CD4-positive, alpha-beta T cell treated with Interferon alpha-2 for 1 hour (primary cell): ENCODE measurements around the gene VAT1L.

Experiments used
- DNase-seq, 2 donors: peaks; one replicate each; pipeline ENCODE4 v3.0.0-alpha.2; 2020 to 2022

Gene VAT1L, protein sequence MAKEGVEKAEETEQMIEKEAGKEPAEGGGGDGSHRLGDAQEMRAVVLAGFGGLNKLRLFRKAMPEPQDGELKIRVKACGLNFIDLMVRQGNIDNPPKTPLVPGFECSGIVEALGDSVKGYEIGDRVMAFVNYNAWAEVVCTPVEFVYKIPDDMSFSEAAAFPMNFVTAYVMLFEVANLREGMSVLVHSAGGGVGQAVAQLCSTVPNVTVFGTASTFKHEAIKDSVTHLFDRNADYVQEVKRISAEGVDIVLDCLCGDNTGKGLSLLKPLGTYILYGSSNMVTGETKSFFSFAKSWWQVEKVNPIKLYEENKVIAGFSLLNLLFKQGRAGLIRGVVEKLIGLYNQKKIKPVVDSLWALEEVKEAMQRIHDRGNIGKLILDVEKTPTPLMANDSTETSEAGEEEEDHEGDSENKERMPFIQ

DNA sequence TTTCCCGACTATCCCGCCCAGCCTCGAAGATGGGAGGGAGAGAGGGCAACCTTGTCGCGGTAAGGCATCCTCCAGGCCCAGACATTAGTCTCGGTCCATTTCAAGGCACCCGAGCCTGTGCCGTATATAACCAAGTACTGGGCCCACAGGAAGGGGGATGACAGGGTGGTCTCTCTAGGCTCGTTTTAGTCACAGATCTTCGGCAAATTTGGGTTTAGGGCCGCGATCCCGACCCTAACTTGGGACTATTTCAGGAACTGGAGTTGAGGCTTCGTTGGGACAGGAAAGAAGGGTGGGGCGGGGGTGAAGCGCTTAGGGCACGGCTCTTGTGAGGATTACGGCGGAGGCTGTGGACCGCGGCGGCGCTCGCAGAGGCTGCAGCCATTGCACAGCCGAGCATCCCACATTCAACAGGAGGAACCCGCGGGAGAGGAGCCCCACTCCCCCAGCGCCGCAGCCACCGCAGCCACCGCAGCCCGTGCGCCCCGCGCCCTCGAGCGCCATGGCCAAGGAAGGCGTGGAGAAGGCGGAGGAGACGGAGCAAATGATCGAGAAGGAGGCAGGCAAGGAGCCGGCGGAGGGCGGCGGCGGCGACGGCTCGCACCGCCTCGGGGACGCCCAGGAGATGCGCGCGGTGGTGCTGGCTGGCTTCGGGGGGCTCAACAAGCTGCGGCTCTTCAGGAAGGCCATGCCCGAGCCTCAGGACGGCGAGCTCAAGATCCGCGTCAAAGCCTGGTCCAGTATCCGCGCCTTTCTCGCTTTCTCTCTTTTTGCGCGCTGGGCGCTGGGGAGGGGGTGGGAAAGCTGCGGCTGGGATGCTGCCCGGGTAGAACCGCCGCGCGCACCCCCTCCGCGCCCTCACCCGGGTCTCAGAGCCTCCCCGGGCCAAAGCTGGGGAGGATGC, at the start of gene VAT1L:
Gene VAT1L (plus strand): TSS at position 384 of the 904 bp plus-strand sequence. CDS start 119 bp downstream, at position 503.
- no peak for DNase-seq

DNA sequence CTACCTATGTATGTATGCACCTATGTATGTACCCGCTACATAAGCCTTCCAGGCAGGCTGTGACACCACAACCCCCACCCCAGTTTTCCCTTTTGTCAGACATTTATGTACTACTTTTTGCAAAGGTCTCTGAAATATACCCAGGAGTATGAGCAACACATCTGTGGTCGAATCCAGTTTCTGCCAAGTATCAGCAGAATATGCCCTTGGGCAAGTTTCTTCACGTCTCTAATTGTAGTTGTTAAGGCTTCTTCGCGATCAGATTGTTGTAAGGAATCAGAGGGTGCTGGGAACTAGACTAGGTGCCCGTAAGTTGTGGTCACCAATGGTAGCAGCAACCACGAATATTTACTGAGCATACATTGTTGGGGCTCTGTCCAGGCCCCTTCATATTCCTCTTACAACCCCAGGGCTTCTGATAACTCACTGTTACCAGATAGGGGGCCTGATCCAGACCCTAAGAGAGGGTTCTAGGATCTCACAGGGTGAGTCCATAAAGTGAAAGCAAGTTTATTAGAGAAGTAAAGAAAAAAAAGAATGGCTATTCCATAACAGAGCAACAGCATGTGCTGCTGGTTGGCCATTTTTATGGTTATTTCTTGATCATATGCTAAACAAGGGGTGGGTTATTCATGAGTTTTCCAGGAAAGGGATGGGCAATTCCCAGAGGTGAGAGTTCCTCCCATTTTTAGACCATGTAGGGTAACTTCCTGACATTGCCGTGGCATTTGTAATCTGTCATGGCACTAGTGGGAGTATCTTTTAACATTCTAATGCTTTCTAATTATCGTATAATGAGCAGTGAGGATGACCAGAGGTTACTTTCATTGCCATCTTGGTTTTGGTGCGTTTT, 49.4 kb upstream of the VAT1L start:
- DNase-seq: no peak

DNA sequence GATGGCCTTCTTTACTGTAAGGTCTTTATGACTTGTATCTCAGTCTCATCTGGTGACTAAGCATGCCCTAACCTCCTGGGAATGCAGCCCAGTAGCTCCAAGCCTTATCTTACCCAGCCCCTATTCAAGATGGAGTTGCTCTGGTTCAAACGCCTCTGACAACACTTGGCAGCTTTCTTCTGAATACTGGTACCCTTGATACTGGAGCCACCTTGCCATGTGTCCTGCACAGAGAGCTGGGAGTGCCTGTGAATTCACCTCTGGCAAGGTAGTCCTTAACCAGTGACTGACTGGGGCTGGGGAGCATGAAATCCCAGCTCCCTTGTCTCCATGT, 48.8 kb upstream of the VAT1L start:
- DNase-seq: no peak

DNA sequence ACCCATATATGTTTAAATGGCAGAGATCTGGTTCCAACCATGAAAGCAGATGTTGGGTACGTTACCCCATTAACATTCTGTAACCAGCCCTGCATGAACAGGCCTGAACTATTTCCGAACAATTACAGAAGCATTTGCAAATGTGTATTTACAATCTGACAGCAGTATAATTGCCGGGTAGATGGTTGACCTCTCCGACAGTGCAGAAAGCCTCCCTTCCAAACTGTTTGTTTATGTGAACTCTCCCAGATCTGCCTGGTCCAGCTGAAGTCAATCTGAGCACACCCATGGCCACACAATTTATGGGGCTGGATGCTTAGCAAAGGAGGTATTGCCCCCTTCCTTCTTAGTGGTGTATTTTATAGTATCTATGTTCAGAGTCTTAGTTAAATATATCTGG, 44.2 kb upstream of the VAT1L start:
- no peak for DNase-seq

DNA sequence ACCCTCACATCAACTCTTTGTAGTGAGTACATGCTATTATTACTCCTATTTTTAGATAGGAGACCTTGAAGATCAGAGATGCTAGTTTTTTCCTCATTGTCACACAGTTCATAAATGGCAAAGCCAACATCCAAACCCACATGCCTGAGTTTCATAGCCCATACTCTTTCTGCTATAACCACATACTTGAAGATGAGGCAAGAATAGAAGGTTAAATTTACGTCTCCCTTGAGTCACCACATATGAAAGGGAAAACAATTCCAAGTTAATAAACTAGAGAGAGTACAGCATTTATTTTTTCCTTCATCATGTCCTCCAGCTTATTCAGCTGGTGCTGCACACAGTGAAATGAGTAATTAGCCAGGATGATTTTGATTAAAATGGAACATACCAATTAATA, 42.4 kb upstream of the VAT1L start:
- DNase-seq: no peak

DNA sequence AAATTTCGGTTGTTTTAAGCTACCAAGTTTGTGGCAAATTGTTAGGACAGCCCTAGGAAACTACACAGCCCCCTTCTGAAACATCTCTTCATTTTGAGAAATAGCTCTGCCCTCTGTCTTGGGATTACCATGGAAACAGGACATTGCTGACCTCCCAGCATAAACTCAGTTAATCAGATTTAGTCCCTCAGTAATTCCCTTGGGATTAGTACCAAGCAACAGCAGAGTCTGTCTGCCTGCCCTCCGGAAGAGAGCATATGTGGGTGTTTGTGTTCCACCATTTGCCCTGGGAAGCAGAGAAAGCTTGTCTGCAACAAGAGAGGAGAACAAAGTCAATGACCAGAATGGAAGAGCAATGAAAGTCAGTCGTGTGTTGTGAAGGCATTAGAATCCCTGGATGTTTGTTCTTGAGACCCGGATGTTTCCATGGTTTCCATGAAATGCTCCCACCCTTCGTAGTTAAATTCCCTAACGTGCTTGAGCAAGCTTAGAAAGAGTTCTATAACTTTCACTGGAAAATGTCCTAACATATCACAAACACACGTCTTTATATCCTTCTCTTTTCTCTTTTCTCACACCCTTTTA, 39.9 kb upstream of the VAT1L start:
- DNase-seq: no peak

DNA sequence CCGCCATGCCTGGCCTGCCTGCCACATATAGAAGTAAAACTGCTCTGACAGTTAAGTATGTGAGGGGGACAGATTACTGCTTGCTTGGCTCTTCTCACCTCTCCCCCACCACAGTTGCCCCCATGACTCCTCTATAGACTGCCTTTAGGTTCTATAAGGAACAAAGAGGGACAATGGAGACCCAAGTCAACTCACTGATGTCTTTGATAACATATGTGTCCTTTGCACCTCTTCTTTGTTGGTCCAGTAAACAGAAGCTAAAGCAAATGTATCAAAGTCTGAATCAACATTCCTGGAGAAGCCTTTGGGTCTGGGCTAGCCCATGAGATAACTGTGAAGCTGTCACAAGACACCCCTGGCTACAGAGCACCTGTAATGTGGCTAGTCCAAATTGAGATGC, 38.9 kb upstream of the VAT1L start:
- DNase-seq: no peak

DNA sequence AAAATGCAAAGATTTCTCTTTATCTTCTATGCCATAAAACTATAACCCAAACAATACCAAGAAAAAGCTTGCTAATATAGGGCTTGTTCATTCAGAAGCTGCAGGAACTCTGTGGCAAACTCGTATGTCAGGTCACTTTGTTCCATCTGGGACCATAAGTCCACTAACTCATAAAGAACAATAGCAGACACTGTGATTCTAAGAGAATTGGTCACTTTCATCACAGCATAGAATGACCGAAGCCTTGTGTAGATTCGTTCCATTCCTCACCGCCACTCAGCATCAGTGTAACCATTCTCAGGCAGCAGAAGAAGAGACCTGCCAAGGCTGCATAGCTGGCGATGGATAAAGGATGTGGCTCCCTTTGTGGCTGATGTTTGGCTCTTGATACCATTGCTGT, 30.3 kb upstream of the VAT1L start:
- no peak for DNase-seq

DNA sequence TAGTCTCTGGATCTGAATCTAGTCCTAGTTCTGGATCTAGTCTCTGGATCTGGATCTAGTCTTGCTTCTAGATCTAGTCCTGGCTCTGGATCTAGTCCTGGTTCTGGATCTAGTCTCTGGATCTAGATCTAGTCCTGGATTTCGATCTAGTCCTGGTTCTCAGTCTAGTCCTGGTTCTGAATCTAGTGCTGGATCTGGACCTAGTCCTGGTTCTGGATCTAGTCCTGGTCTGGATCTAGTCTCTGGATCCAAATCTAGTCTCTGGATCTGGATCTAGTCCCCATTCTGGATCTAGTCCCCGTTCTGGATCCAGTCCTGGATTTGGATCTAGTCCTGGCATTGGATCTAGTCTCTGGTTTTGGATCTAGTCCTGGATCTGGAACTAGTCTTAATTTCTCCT, 29.9 kb upstream of the VAT1L start:
- no peak for DNase-seq

DNA sequence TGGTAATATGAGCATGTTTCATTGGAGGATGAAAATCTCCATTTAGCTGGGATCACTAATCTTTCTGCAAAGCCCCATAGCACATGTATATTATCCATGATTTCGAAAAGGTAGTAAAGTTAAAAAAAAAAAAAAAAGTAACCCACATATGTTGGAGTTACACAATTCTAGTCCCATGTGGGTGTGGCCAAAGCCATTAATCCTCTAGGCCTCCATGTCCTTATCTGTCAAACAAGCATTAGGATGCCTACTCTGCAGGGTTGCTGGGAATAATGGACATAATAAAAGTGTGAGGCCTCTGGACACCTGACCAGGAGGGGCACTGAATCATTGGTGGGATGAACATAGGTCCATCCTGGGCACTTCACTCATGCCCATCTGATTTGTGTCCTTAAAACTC, 29.2 kb upstream of the VAT1L start:
- no peak for DNase-seq

DNA sequence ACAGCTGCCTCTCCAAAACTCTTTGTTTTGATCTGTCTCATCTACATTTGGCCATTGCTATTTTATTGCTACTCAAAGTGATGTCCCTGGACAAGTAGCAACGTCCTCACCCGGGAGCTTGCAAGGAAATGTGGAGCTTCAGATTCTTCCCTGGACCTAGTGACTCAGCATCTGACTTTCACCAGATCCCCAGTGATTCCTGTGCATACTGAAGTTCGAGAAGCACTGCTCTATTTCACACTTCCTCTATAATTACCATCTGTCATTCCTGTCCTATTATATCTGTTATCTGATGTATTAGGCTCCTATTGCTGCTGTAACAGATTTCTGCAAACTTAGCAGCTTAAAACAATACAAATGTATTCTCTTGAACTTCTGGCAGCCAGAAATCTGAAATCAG, 28.5 kb upstream of the VAT1L start:
- DNase-seq: no peak

DNA sequence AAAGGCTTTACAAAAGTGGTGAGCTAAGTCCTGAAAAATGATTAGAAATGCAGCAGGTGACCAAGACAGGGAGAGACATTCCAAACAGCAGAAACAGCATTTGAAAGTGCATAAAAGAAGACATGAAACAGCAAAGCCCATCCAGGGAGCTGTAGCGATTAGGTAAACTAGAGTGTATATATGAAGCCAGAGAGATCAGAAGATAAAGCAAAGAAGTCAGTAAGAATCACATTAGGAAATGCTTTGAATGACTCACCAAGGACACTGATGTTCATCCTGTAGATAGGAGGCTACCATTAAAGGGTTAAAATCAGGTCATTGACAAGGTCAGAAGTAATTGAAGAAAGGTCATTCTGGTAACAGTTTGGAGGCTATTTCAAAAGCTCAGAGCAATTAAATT, 27.6 kb upstream of the VAT1L start:
- no peak for DNase-seq

DNA sequence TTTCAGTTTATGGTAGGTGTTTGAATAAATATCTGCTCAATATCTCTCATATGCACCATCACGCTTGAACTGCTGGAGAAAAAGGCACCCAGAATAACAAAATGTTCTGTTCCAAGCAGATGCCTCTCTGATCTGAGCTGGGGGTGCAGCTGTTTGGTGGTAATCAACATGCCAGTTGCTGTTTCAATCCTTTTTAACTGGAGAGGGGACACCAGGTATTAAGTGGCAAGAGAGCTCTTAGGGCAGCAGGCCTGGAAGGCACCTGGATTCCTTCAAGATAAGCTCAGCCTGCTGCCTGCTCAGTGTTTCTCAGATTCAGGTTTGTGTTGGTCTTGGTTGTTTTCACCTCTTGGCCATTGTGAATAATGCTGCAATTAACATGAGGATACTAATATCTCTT, 27.2 kb upstream of the VAT1L start:
- no peak for DNase-seq

DNA sequence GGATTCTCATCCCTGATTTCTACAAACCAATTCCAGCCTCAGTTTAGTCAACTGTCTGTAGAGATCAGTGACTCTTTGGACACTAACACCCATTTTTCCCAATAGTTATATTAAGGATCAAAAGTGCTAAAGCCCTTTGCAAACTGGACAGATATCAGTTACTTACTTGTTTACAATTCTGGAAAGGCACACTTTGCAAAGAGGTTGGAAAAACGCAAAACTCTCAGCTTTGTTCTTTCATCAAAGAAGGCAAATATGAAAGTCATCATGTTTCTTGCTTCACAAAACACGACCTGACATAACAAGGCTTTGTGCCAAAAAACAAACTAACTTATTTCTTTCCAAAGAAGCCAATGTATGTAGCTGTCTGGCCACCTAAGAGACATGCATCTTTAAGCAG, 26.1 kb upstream of the VAT1L start:
- no peak for DNase-seq

DNA sequence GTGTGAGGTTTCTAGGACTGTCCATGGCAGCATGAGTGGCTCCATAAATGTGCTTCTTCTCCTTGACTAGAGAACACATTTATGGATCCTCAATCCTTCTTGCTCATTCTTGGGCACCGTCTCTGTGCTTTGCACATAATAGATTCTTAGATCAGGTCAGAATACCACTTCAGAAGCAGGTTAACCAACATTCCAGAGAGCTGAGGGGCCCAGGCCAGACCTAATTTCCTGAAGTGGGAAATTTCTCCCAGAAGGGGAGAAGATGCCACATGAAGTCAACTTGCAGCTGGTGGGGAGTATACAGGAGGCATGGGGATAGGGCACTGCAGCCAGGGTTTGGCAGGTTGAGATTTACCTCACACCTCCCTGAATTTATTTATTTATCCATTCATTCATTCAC, 24.4 kb upstream of the VAT1L start:
- no peak for DNase-seq

DNA sequence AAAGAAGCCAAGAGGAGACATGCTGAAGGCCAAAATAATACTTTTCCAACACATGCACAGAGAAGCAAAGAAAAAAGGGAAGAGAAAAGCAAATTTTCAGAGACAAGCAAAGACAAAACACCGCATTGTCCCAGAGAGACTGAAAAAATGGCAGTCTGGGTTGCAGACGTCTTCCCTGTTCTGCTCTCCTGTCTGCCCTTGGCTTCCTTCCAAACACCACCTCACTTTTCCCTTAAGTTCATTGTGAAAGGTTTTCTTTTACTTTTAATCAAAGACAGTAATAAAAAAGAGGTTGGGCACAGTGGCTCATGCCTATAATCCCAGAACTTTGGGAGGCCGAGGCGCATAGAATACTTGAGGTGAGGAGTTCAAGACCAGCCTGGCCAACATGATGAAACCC, 21.2 kb upstream of the VAT1L start:
- no peak for DNase-seq

DNA sequence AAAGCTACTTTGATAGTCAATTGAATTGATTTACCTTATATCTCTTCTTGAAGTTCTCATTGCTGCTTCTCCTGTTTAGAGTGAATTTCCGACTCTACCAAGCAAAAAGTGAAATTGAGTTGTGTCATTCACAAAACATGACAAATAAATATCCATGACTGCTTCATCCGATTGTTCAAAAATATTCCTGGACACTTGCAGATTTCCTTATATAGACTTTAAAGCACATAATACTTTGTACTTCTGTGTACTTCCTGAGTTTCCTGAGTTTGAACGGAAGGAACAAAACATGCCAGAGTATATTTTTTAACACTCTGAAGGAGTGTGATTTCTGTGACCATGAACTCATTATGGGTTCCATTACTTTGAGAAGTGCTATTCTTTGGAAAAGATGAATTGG, 20.5 kb upstream of the VAT1L start:
- DNase-seq: no peak

DNA sequence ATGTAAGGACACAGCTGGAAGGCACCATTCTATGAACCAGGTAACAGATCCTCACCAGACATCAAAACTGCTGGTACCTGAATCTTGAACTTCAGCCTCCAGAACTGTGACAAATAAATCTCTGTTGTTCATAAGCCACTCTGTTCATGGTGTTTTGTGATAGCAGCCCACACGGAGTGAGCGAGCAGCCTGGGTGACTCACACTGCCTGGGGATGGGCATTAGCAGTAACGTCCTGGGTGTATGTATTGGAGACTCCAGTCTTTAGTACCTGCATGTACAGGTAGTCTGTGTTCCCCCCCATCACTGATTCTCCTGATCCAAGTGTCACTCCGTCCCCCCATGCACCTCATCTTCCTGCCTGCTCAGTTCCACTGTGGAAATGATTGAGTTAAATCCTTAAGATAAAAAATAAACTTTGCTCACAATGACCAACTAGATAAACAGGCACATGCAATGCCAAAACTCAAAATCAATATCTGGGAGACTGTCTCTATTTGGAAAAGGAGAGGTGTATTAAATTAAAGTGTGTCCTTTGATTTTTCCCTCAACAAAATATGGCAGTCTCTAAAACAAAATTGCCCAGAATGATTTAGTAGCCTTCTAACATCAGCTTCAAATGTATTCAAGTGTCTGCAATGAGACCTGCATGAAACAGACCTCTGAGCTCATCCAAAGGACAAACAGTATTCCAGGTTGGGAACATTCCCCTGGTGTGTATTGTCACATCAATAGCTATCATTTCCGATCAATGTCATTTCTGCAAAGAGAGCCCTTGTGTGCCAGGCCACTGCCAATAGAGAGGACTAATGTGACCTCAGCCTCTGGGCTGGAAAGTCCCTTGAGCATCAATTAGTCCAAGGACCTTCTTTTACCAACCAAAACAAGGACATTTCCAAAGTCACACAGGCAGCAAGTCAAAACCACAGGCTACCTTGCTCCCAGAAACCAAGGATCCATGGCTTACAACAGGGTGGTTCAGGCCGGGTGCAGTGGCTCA, 12.2 kb upstream of the VAT1L start:
- no peak for DNase-seq

DNA sequence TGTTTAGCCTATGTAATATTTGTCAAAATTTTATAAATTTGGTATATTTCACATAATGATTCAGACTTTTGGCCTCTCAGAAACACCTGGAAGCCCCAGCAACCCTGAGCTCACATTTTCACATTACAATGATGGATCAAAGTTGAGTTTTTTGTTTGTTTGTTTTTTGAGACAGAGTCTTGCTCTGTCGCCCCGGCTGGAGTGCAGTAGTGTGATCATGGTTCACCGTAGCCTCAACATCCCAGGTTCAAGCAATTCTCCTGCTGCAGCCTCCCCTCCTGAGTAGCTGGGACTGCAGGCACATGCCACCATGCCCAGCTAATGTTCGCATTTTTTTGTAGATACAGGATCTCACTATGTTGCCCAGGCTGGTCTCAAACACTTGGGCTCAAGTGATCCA, 10.6 kb upstream of the VAT1L start:
- DNase-seq: no peak

DNA sequence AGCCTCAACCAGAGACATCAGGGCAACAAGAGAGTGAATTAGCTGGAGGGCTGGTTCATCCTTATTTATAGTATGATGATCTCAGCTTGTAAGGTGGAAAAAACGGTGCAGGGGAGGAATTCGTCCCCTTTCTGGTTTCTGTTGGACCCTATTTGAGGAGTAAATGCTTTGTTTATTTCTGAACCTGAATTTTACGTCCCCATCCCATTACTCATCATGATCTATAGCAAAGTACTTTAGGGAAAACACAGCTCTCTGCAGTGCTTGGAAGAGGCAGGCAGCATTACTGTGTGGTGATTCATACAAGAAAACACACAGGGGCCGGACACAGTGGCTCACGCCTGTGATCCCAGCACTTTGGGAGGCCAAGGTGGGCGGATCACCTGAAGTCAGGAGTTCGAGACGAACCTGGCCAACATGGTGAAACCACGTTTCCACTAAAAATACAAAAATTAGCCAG, 8.0 kb upstream of the VAT1L start:
- no peak for DNase-seq

DNA sequence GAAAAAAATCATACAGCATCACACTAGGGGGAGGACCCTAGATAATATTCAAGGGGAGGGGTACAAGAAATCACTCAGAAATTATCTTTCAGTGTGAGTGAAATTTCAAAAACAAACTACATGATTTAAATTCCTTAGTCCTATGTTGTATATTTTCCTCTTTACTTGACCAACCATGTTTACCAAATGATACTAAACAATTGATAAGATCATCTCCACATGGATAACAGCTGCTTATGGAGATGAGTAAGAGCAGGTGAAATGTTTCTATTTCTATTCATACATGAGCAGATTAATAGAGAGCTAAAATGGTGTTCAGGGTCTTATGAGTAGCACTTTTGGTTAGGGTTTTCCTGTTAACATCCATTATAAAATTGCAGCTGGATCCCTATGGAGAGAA, 7.3 kb upstream of the VAT1L start:
- no peak for DNase-seq

DNA sequence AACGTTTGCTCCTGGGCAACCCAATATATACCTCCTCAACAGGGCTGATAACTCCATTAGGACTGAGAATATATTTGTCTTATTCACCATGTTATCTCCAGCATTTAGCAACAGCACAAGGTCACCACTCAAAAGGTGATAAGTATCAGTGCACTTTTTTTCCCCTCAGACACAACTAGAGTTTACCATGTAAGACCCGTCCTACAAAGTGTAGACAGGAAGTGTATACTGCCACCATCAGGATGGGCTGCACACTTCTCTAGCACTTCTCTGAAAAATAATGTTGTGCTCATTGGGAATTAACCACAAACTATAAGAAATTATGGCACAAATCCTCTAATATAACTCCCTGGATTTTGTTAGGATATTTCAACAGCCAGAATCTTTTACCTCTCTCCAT, 5.7 kb upstream of the VAT1L start:
- no peak for DNase-seq
